Left lung (tissue), 10 donors: ENCODE results near the gene ADGRB3. TPM values are rescaled to one million over a fixed set of nuclear protein-coding genes. Genes with fewer than 3 reads are reported as not detected.

Experiments
- ATAC-seq: fragments of 200-7000 bp; cut with Tn5 transposase; one replicate; pipeline ENCODE4 v1.9.1; 2020; ENCODE audit warnings: moderate library complexity
- DNase-seq, 4 donors: peaks; one replicate each; pipeline ENCODE4 v3.0.0-alpha.2; 2013 to 2020
- H3K27ac ChIP-seq, 2 donors: fragments of 200-600 bp; sonication (generic) in 1 of 2; one replicate each; pipeline versions ENCODE4 v1.5.0 to v1.8.0; 2020 to 2021
- H3K27me3 ChIP-seq, 2 donors: fragments of 200-600 bp; sonication (generic) in 1 of 2; one replicate each; pipeline versions ENCODE4 v1.5.0 to v1.8.0; 2020 to 2021
- H3K36me3 ChIP-seq, 2 donors: fragments of 200-600 bp; sonication (generic) in 1 of 2; one replicate each; pipeline versions ENCODE4 v1.5.0 to v1.8.0; 2020 to 2021
- H3K4me1 ChIP-seq, 2 donors: fragments of 200-600 bp; one replicate each; pipeline ENCODE4 v1.8.0; 2021
- H3K4me3 ChIP-seq, 2 donors: fragments of 200-600 bp; sonication (generic) in 1 of 2; one replicate each; pipeline versions ENCODE4 v1.5.0 to v1.8.0; 2020 to 2021; ENCODE audit warnings: mild to moderate bottlenecking in 1 of 2
- H3K9me3 ChIP-seq, 2 donors: fragments of 200-600 bp; sonication (generic) in 1 of 2; one replicate each; pipeline versions ENCODE4 v1.5.0 to v1.8.0; 2020 to 2021
- CTCF ChIP-seq, 2 donors: fragments of 200-600 bp; sonication (generic) in 1 of 2; IDR thresholded peaks; one replicate each; pipeline versions ENCODE4 v1.5.0 to v1.8.0; 2021; ENCODE audit warnings: antibody characterized with exemption in 2 of 2
- intact Hi-C, 2 donors: fragments of 100-400 bp; cut with DNase I; formaldehyde crosslinking; loops; one replicate each; pipeline versions ENCODE4 v1.11.2 to v1.14.2; 2022
- polyA plus RNA-seq, 6 donors: library from polyadenylated mRNA; unstranded; fragments of 120-200 nt; gene quantifications; one replicate each; pipeline ENCODE4 v1.2.1, GENCODE V29; 2013; ENCODE audit not compliant: insufficient read length in 6 of 6
- total RNA-seq, 2 donors: library from RNA; stranded (reverse); fragmentation: NEBNext Ultra II Directional; extraction: Animal tissue kit (Norgen Biotek cat#: 25700); gene quantifications; one replicate each; pipeline ENCODE4 v1.2.1, GENCODE V29; 2021
- donor health status: DM: no; HTN: yes; CAD: no.
- donor health status: DM: no; HTN: no; CAD: no.

Gene ADGRB3
- total and polyA plus RNA-seq, 8 donors = 2.0 to 22.4 (median 13.7) TPM

- intact Hi-C loops = no loop called here
- Histone ChIP-seq H3K4me3 (no peak overlapping the region), H3K27ac (no peak overlapping the region), H3K36me3 (no peaks in the 10 kb centered on the region), H3K4me1 (no peaks in the 10 kb centered on the region), H3K9me3 (no peaks in the 10 kb centered on the region), H3K27me3 (no peaks in the 10 kb centered on the region)
- ATAC-seq = no peak
- no peak for DNase-seq
- no peak for TF ChIP-seq CTCF (IDR thresholded peaks at IDR 0.05)
Observed at GRCh38 chr6:68695403-68695802, 60.3 kb downstream of the ADGRB3 start.

- intact Hi-C loops = no loop called here
- H3K9me3 ChIP-seq = no peaks in the 10 kb centered on the region
- no peak for TF ChIP-seq CTCF (IDR thresholded peaks at IDR 0.05)
- DNase-seq (peak in 2 of 4 donors; percentile 34 to 36), ATAC-seq (no peak)
- no peaks in the 10 kb centered on the region for H3K27me3 ChIP-seq
- H3K4me3 ChIP-seq = no peak overlapping the region
- no peaks in the 10 kb centered on the region for H3K36me3 ChIP-seq
- H3K4me1 ChIP-seq = no peaks in the 10 kb centered on the region
- H3K27ac ChIP-seq = no peak overlapping the region
Observed at GRCh38 chr6:68695838-68696237, 60.8 kb downstream of the ADGRB3 start.

- H3K27me3 ChIP-seq = no peaks in the 10 kb centered on the region
- no peaks in the 10 kb centered on the region for H3K36me3 ChIP-seq
- intact Hi-C loops = no loop called here
- no peaks in the 10 kb centered on the region for H3K4me1 ChIP-seq
- ATAC-seq = no peak
- no peaks in the 10 kb centered on the region for H3K9me3 ChIP-seq
- no peak for DNase-seq
- H3K27ac ChIP-seq = no peak overlapping the region
- TF ChIP-seq CTCF (IDR thresholded peaks at IDR 0.05) = no peak
- H3K4me3 ChIP-seq = no peak overlapping the region
Observed at GRCh38 chr6:68697394-68697793, 62.3 kb downstream of the ADGRB3 start.

GRCh38 chr6:68701159-68701558 lies 66.1 kb downstream of the ADGRB3 start:
- Histone ChIP-seq H3K4me1 (no peaks in the 10 kb centered on the region), H3K27ac (no peak overlapping the region), H3K4me3 (no peak overlapping the region), H3K36me3 (no peaks in the 10 kb centered on the region), H3K9me3 (no peaks in the 10 kb centered on the region), H3K27me3 (no peaks in the 10 kb centered on the region)
- intact Hi-C loops = no loop called here
- no peak for TF ChIP-seq CTCF (IDR thresholded peaks at IDR 0.05)
- ATAC-seq (no peak), DNase-seq (no peak)

GRCh38 chr6:68704485-68704884 lies 69.4 kb downstream of the ADGRB3 start:
- no peaks in the 10 kb centered on the region for H3K4me1 ChIP-seq
- H3K4me3 ChIP-seq = no peak overlapping the region
- no peak for DNase-seq
- TF ChIP-seq CTCF (IDR thresholded peaks at IDR 0.05) = no peak
- ATAC-seq = no peak
- no peaks in the 10 kb centered on the region for H3K36me3 ChIP-seq
- intact Hi-C loops = no loop called here
- no peaks in the 10 kb centered on the region for H3K9me3 ChIP-seq
- no peak overlapping the region for H3K27ac ChIP-seq
- H3K27me3 ChIP-seq = no peaks in the 10 kb centered on the region
